Measurements from ENCODE around the gene PLLP. TPM values are rescaled to one million over a fixed set of nuclear protein-coding genes. Genes with fewer than 3 reads are reported as not detected.

Gene PLLP
- total RNA-seq, 3 donors from 2014 or later, result 2.8 to 8.6 (median 4.3) TPM

GRCh38 chr16:57255686-57256415 is 28.6 kb downstream of the PLLP start:
- intact Hi-C loops (cut with DNase I, micrococcal nuclease), result no loop called here
- ATAC-seq, result peak; percentile 59
- no peak overlapping the region for H3K4me3 ChIP-seq
- no peak for DNase-seq
- H3K4me1 ChIP-seq (ENCODE audit: low read depth), result no peaks in the 10 kb centered on the region
- H3K9me3 ChIP-seq, result no peaks in the 10 kb centered on the region
- H3K36me3 ChIP-seq (ENCODE audit: low read depth), result no peaks in the 10 kb centered on the region
- no peak for TF ChIP-seq CTCF (IDR thresholded peaks at IDR 0.05)

GRCh38 chr16:57253466-57253865 is 31.0 kb downstream of the PLLP start:
- Histone ChIP-seq H3K36me3 (ENCODE audit: low read depth) (peaks cover 5% of the 10 kb centered on the region), H3K4me3 (no peak overlapping the region), H3K9me3 (no peaks in the 10 kb centered on the region), H3K4me1 (ENCODE audit: low read depth) (no peaks in the 10 kb centered on the region)
- ATAC-seq, result no peak
- TF ChIP-seq CTCF (IDR thresholded peaks at IDR 0.05), result no peak
- no peak for DNase-seq
- intact Hi-C loops (cut with DNase I, micrococcal nuclease), result no loop called here

GRCh38 chr16:57252148-57252721 is 32.2 kb downstream of the PLLP start:
- Histone ChIP-seq H3K4me3 (no peak overlapping the region), H3K4me1 (ENCODE audit: low read depth) (no peaks in the 10 kb centered on the region), H3K36me3 (ENCODE audit: low read depth) (peaks cover 5% of the 10 kb centered on the region), H3K9me3 (no peaks in the 10 kb centered on the region)
- no peak for ATAC-seq
- intact Hi-C loops (cut with DNase I, micrococcal nuclease), result no loop called here
- no peak for TF ChIP-seq CTCF (IDR thresholded peaks at IDR 0.05)
- DNase-seq, result no peak

DNA sequence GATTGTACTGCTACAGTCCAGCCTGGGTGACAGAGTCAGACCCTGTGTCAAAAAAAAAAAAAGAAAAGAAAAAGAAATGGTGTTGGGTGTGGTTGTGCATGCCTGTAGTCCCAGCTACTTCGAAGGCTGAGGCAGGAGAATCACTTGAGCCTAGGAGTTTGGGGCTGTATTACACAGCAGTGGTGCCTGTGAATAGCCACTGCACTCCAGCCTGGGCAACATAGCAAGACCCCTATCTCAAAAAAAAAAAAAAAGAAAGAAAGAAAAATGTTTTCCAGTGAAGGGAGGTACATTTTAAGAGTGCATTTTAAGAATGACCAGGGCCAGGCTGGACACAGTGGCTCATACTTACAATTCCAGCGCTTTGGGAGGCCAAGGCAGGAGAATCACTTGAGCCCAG is 33.1 kb downstream of the PLLP start:
- no peak for DNase-seq
- intact Hi-C loops (cut with DNase I, micrococcal nuclease), result no loop called here
- TF ChIP-seq CTCF (IDR thresholded peaks at IDR 0.05), result no peak
- Histone ChIP-seq H3K36me3 (ENCODE audit: low read depth) (peaks cover 5% of the 10 kb centered on the region), H3K4me1 (ENCODE audit: low read depth) (peaks cover under 1% of the 10 kb centered on the region), H3K9me3 (no peaks in the 10 kb centered on the region), H3K4me3 (no peak overlapping the region)
- ATAC-seq, result no peak

DNA sequence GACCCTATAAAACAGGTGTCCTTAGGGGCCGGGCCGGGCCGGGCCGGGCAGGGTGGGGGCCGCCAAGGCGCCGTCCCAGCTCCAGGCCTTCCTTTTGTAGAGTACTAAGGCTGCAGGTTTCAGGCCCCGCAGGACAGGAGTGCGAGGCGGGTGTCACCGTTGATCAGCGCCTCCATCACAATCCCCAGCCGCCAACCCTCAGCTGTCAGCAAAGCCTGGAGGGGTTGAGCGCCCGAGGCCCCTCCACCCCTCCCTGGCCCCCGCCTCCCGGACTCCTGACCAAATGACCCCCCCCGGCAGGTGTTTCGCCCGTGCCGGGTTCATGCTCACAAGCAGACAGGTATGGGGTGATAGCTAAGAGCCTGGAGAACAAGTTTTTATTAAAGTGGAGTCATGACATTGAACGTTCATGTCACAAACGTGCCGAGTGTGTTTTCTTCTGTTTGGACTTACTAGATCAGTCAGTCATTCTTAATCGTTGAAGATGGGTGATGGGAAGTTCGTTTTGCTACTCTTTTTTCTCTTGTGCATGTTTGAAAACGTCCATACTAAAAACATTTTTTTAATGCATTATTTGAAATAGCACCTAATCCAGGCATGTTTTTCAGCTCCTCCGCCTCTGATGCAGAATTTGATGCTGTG is 38.9 kb downstream of the PLLP start:
- intact Hi-C loops (cut with DNase I, micrococcal nuclease), result no loop called here
- peaks cover 3% of the 10 kb centered on the region for H3K36me3 ChIP-seq (ENCODE audit: low read depth)
- peaks cover 16% of the 10 kb centered on the region for H3K4me1 ChIP-seq (ENCODE audit: low read depth)
- no peaks in the 10 kb centered on the region for H3K9me3 ChIP-seq
- peak; percentile 52 for ATAC-seq
- DNase-seq, result peak in 2 of 3 donors; percentile 55 to 71
- TF ChIP-seq CTCF (IDR thresholded peaks at IDR 0.05), result no peak
- H3K4me3 ChIP-seq, result peak overlapping the region; percentile 45
